Limb (tissue), 2 donors: ENCODE data around the gene SMIM7.

ENCODE experiments used
- DNase-seq, 2 donors: peaks; one replicate each; pipeline ENCODE4 v3.0.0-alpha.2; 2016; ENCODE audit errors: extremely low spot score in 2 of 2

SMIM7 gene

GRCh38 chr19:16623066-16623465, 36.9 kb downstream of the SMIM7 start:
- no peak for DNase-seq

DNA sequence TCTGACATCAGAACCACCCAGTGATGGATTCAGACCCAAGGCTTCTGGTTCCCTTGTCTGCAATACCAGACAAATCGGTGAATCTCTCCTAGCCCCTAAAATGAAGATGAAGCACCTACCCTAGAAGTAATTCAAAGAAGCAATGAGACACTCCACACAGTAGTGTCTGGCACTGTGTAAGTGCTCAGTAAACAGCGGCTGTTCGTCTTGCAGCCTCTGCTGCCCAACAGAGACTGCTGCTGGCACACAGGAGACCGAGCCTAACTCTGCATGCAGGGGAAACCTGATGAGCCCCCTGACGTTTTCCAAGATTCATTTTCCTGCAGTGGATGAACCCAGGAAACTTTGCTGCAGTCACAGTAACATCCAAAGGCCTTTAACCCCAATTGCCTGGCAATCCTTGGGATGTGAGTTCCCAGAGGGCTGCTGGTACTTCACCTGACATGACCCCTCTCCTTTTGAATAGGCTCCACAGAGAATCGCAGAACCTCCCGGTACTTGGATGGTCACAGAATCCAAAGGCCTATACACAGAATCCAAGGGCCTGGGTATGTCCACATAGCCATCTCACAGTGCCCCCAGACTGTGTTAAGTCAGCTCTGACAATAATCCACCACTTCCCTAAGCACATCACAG, 38.7 kb downstream of the SMIM7 start:
- no peak for DNase-seq

- DNase-seq, result no peak
These were observed 39.4 kb downstream of the SMIM7 start for GRCh38 chr19:16620584-16620983.

GRCh38 chr19:16620018-16620417, 39.9 kb downstream of the SMIM7 start:
- DNase-seq, result no peak

GRCh38 chr19:16619457-16619856, 40.5 kb downstream of the SMIM7 start:
- DNase-seq, result no peak

GRCh38 chr19:16618248-16618647, 41.7 kb downstream of the SMIM7 start:
- DNase-seq, result no peak

DNA sequence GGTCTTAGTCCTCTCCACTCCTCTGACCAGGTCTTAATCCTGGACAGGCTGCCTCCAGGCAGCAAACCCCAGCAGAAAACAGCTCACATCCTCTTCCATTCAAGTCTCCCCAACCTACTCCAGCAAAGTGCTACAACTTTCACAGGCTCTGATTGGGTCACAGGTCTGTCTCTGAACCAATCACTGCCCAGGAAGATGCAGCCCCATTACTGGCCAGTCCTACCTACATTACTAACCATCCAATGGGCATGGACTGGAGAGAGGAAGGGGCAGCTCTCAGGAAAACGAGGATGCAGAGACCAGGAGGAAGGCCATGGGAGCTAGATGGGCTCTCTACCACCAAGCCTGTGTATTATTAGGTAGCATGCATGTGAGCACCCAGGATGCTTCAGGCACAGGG, 44.1 kb downstream of the SMIM7 start:
- no peak for DNase-seq

DNA sequence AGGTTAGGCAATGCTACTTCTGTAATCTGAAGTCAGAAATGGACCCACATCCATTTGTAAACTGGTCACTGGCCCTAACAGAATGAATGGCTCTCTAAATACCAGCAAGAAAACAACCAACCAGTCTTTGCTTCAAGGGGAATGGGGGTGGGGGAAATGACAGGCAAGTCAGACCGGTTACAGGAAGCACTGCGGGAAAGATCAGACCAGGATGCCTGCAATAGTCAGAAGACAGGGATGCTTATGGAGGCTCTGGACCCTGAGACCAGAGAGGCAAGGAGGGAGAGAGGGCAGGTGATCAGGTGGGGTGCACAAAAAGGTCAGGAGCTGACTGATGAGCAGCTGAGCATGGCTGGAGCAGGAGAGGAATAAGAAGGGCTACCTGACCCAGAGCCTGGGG, 45.0 kb downstream of the SMIM7 start:
- no peak for DNase-seq

DNA sequence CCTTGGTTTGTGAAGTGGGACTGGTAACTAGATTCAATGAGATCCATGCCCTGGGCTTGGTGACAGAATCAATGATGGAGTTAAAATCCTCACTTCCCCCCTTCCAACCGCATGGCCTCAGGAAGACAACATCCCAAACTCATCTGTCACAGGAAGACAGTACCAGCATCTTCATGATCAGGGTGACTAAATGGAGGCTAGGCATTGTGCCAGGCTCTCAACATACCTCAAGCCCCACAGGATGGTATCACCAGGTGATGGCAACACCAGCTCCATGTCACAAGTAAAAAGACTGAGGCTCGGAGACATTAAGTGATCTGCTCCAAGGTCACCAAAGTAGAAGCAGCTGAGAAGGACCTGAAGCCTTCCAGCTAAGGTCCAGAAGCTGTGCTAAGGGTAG, 46.1 kb downstream of the SMIM7 start:
- DNase-seq, result no peak

- no peak for DNase-seq
These were observed 47.3 kb downstream of the SMIM7 start for GRCh38 chr19:16612636-16613035.

GRCh38 chr19:16611121-16611520, 48.8 kb downstream of the SMIM7 start:
- DNase-seq, result no peak

- no peak for DNase-seq
These were observed 50.3 kb downstream of the SMIM7 start for GRCh38 chr19:16609511-16610200.

DNA sequence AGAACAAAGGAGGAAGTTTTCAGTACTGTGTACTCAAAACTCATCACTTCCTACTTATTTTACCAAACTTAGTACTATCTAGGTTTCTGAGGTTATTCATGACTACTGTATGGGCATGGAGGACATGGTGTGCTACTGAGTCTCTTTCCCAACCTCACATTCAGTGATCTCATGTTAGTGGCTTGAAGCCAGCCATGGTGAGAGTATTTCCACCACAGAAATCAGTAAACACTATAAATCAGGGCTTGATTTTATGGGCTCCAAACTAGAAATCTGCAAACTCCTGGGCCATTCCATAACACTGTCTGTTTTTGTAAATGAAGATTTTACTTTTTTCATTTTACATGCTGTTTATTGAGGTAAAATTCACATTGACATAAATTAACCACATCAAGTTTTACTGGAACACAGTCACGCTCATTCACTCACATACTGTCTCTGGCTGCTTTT, 51.6 kb downstream of the SMIM7 start:
- DNase-seq, result no peak

GRCh38 chr19:16607819-16608218, 52.1 kb downstream of the SMIM7 start:
- no peak for DNase-seq

DNA sequence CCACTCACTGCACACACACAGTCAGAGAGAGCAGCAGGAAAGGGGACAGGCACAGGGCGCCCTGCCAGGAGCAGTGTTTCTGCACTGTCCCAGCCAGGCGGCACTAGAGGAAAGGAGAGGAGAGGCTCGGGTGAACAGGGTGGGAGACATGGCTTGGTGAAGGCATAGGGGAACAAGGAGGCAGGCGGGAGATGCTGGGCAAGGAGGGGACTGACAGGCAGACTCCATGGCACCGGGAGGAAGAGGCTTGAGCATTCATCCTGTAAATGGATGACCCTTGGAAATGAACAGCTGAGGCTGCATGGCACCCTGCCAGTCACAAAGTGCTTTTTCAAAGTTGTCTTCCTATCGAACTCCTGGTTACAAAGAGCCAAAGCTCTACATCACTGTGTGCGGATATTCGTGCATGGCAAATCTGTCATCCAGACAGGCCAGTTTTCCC, 54.4 kb downstream of the SMIM7 start:
- no peak for DNase-seq

DNA sequence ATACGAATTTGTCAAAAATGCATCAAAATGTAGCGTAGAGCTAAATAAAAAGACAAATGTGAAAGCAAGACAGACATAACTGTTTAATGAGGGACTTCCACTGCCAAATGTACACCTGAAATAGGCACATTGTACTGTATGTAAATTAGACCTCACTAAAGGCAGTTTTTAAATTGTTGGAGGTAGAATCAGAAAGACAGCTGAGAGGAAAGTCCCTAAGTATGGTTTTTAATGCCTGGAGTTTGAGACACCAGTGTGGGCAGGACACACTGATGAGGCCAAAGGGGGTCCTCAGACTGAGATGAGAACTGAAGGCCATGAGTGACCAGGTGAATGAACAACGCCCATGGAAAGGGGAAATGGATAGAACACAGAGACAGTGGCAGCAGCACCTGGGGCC, 54.8 kb downstream of the SMIM7 start:
- DNase-seq, result no peak

GRCh38 chr19:16604615-16605014, 55.3 kb downstream of the SMIM7 start:
- DNase-seq, result no peak

DNA sequence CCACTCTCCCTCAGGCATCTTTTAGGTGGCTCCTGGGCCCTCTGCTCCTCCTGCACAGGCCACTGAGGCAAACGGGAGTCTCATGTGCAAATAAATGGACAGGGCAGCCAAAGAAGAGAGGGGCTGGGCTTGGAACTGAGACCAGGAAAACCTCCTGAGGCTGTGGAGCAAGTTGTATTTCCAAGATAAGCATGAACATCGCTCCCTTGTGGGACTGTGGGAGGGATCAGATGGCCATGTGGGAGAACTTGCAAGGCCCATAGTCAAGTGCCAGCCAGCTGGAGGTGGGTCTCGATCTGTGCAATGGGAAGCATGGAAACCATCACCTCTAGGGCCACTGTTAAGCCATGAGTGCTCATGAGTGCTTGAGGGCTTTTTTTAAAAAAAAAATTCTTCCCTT, 56.9 kb downstream of the SMIM7 start:
- DNase-seq, result no peak

GRCh38 chr19:16601378-16602052, 58.4 kb downstream of the SMIM7 start:
- no peak for DNase-seq

GRCh38 chr19:16600824-16601223, 59.1 kb downstream of the SMIM7 start:
- no peak for DNase-seq

DNA sequence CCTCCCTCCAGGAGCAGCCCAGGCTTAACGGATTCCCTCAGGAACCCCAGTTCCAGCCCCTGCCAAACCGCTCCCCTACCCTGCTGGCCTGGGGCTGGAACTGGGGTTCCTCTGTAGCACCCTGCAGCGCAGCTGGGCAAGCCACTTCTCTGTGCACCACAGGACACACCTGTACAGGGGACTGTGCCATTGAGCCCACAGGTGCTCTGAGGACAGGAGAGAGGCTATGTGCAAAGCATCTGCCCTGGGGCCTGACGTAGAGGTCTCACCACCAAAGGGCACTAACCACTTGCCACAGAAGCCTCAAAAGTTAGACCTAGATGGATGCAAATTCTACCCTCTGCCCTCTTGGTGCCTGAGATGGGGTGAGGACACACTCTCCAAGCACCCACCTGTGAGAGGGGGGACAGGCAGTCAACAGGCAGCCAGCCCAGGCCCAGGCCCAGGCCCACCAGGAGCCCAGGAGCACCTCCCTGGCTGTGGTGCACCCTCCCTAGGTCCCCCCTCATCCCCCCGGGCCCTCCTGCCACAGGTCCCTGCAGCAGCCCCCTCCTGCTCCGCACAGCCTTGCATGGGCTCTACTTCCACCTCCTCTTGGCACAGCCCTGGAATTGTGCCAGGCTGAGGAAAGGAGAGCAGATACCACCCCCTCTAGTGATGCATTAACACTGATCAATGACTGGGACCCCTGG, 60.1 kb downstream of the SMIM7 start:
- no peak for DNase-seq

DNA sequence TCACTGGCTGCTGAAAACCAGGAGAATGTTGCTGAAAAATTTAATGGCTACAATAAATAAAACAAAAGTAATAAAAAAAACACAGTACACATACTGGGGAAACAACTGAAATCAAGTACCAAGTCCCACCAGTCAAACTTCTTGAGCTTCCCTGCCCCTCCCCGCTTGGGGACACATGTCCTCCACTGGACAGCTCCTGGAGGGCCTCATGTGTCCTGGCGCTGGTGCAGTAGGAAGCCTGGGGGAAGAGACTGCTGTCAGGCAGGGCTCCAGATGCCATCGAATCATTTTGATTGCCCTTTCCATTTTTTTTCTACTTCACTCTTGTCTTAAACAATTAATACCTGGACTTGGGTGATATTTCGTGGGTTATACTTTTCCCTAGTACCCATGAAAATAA, 61.1 kb downstream of the SMIM7 start:
- no peak for DNase-seq
